GM12874 (cell line): ENCODE measurements around the gene RHOJ.

Source experiments
- TF ChIP-seq, protein P1 (sequence below): IDR thresholded peaks from 2 replicates; pipeline ENCODE4 v1.5.1; 2011; ENCODE audit warnings: low read depth, mild to moderate bottlenecking, control low read depth, low read length, moderate library complexity; ENCODE audit not compliant: insufficient read depth

Gene RHOJ

DNA sequence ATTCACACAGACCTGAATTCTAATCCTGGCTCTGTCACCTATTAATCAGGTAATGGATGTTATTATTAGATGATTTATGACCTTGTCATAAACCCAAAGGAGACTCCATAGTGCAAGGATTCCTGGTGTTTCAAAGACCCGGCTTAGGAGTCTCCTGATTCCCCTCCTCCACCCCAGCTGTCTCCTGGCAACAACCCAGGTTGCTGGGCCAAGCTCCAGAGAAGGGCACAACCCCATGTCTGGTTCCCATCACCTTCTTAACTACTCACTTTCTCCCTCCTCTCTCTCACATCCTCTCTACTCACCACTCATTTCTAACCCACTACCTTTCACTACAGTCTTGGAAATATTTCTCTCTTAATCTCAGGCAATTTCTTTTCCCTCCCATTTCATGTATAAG is 41.6 kb downstream of the RHOJ start:
- TF ChIP-seq, protein P1, sequence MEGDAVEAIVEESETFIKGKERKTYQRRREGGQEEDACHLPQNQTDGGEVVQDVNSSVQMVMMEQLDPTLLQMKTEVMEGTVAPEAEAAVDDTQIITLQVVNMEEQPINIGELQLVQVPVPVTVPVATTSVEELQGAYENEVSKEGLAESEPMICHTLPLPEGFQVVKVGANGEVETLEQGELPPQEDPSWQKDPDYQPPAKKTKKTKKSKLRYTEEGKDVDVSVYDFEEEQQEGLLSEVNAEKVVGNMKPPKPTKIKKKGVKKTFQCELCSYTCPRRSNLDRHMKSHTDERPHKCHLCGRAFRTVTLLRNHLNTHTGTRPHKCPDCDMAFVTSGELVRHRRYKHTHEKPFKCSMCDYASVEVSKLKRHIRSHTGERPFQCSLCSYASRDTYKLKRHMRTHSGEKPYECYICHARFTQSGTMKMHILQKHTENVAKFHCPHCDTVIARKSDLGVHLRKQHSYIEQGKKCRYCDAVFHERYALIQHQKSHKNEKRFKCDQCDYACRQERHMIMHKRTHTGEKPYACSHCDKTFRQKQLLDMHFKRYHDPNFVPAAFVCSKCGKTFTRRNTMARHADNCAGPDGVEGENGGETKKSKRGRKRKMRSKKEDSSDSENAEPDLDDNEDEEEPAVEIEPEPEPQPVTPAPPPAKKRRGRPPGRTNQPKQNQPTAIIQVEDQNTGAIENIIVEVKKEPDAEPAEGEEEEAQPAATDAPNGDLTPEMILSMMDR, result no peak

DNA sequence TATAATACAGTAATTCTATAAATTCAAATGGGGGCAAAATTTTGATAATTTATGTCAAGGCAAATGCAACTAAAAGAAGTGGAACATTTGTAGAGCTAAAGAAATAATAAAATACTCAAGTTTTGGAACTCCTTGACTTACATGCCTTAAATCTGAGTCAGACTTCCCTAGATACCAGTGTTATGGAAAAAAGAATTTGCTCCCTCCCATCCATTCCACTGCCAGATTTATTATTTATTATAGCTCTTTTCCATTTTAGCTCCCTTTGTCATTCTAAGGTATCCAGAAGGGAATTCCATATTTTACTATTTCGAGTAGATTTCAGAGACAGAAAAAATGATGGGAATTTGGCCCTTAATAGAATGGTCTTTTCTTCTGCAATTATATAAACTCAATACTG is 44.0 kb downstream of the RHOJ start:
- TF ChIP-seq, protein P1, result no peak

DNA sequence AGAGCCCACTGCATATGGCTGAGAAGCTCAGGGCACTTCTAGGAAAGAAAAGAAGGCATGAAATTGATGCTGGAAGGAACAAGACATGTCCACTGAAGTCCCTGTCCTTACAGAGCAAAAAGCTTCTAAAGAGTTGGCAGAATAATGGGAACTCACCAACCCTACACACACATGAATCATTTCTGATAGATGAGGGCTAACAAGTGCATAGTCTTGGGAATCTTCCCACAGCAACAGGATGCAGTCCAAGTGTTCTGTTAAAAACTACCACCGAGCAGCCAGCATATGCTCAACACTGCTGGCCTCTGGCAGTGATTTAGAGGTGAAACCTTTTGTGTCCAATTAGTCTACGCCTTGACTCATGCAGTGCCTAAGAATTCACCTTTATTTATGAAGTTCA is 44.8 kb downstream of the RHOJ start:
- TF ChIP-seq, protein P1, result no peak

DNA sequence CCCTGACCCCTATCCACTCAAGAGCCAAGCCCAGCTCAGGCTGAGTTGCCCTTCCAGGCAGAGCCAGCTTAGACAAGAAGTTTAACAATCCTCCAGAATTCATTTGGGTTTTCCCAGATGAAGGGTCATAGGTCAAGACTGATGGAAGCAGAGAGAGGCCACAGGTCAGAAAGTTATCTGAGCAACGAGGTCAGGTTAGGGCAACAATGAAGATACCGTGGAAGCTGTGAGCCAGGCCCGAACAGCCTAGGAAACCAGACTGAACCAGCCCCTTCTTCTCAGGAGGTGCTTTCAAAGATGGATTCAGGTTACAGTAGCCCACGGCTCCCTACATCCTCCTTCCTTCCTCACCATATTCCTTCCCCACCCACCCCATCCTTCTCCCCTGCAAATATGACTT is 53.1 kb downstream of the RHOJ start:
- TF ChIP-seq, protein P1, result no peak

DNA sequence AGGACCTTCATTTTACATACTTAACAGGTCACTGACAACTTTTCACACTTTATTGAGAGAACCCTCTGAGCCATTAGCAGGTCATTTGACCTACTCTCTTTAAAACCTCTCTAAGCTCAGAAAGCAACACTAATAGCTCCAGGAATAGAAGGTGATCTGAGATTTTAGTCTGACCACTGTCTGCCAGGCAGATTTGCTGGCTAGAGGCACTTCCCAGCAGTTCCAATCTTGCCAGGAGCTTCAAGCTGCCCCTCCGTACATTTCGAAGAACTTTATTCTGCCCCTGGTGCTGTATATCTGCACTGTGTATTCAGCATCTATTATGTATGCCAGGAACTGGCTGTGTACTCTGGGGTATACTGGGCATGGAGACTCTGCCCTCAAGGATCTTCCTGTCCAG is 58.2 kb downstream of the RHOJ start:
- TF ChIP-seq, protein P1, result no peak

DNA sequence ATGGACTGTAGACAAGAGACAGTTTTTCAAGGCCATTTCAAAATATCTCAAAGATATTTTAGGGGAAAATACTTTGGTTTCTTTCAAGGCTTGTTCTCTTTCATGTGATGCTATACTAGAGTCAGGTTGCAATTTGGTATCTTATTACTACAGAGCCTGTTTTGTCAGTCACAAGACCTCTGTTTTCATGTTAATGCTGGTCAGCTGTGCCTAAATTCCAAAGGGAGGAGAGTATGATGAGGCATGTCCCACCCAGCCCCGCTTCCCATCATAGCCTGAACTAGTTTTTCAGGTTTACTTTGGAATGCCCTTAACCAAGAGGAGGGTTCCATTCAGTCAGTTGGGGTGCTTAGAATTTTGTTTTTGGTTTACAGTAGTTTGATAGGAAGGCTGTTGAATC is 61.9 kb downstream of the RHOJ start:
- TF ChIP-seq, protein P1, result no peak

DNA sequence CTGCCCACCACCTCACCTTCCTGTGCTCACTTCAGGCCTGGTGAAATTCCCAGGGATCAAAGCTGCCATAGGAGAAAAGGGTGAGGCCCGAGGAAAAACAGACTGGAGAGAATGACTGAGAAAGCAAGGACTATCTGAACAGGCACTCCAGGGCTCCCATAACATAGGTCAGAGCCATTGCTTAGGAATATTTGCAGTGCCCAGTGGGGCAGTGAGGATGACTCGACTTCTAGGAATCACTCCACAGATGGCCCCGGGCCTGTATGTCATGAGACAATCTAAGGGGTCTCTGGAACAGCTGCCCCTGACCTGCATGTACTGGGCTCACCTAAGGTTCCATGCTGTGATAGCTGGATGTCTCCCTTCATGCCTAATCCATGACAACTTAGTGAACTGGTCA is 62.9 kb downstream of the RHOJ start:
- TF ChIP-seq, protein P1, result no peak

DNA sequence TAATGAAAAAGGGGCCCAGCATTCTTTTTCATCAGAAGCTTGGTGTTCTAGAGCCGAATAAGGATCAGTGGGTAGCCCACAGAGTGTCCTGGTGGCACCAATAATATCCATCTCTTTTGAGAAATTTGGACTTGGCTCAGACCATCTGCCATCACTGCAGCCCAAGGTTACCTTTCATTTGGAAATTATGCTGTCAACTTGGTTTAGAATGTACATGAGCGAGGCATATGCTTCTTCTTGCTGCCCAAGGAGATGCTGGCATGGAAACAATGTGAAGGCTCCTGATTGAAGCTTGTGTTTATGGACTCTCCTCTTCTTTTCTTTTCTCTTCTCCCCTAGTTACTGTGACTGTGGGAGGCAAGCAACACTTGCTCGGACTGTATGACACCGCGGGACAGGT is 64.5 kb downstream of the RHOJ start:
- TF ChIP-seq, protein P1, result no peak
